HL-60 (cell line): ENCODE results near the gene ADGRE3.

ENCODE experiments used
- POLR2AphosphoS5 ChIP-seq: IDR thresholded peaks from 2 replicates; pipeline ENCODE4 v1.6.1; 2012; ENCODE audit warnings: low read depth
- TF ChIP-seq, protein P1 (sequence below): IDR thresholded peaks from one replicate; pipeline ENCODE4 v1.5.1; 2011; ENCODE audit warnings: low read length, control low read depth, inconsistent platforms; ENCODE audit not compliant: insufficient read depth

DNA sequence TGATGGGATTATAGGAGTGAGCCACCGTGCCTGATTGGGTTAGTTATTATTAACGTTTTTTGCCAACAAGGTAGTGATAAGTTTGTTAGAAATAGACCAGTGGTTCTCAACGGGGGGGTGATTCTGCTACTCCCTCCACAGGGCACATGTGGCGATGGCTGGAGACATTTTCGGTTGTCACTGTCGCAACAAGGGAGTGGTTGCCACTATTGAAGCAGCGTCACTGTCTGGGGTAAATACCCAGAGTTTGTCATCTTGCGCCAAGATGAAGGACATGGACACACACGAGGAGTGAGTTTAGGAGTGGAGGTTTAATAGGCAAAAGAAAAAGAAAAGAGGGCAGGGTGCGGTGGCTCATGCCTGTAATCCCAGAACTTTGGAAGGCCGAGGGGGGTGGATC, 18.9 kb downstream of the ADGRE3 start:
- TF ChIP-seq, protein P1, sequence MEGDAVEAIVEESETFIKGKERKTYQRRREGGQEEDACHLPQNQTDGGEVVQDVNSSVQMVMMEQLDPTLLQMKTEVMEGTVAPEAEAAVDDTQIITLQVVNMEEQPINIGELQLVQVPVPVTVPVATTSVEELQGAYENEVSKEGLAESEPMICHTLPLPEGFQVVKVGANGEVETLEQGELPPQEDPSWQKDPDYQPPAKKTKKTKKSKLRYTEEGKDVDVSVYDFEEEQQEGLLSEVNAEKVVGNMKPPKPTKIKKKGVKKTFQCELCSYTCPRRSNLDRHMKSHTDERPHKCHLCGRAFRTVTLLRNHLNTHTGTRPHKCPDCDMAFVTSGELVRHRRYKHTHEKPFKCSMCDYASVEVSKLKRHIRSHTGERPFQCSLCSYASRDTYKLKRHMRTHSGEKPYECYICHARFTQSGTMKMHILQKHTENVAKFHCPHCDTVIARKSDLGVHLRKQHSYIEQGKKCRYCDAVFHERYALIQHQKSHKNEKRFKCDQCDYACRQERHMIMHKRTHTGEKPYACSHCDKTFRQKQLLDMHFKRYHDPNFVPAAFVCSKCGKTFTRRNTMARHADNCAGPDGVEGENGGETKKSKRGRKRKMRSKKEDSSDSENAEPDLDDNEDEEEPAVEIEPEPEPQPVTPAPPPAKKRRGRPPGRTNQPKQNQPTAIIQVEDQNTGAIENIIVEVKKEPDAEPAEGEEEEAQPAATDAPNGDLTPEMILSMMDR: no peak
- TF ChIP-seq POLR2AphosphoS5: no peak
